NCI-H345 treated with DMSO at 0.1 percent for 48 hours (cell line): ENCODE results near the gene DNER.

Experiments
- DNase-seq: peaks from one replicate; lab custom pipeline; 2025; ENCODE audit not compliant: unreplicated experiment; lab: John Stamatoyannopoulos, UW

DNER gene

DNA sequence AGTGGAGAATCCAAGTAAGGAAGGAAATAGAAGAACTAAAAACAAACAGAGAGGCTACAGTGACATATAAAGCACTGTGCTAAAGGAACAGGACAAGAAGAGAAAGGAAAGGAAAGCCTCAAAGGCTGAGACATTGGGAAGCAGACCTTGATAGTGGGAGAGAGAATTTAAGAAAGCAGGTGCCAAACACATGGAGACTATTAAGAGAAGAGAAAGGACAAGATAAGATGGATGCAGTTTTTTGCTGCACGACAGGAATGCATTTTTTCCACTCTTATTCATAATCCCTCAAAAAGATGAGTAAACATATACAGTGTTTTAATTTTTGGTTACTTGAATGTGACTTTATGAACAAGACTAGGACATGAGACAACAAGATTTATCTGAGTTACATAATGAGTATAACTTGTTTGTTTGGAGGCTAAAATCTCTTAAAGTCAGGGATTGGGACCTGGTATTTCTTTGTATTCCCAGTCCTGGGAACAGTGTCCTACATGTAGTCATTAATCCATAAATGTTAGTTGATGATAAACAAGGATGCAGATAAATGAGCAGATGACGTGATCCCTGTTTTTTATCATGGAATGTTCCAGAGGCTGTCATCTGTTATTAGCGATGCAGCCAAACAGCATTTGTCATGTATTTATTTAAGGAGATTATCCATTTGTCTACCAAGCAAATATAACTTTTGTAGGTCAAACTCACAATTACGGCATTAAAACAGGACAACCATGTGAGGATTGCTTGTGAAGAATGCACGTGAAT is 141.7 kb downstream of the DNER start:
- no peak for DNase-seq

DNA sequence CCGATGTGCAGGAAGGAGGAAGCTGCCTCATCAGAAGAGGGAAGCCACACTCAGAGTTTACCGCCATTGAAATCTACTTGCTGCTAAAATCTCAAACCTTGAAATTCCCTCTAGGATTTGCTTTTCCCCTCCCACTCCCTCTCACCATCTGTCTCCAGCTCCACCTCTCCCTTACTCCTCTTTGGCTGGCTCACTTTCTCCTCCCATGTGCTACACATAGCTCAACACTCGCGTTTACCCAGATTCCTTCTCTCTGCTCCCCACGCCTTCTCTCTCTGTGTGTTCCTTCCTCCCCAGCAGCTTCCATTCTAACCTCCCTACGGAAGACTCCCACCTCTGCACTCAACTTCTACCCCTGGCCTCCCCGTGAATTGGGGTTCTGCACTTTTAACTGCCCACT is 143.1 kb downstream of the DNER start:
- no peak for DNase-seq

DNA sequence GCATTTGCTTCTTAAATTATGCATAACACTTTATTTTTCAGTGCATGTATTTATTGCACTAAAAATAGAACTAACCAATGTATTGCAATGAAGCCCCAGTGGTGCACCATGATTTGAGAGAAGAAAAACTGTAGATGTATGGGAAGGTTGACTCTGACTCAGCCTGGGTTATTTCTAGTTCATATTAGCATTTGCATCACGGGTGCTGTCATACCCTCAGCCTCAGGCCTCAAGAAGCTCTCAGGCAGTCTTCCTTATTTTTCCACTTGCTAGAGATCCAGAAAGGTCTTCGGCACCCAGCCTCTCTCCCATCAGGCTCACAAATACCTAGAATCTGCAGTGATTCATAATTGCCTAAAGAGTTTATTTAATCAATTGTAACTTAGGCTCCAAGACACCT is 148.0 kb downstream of the DNER start:
- DNase-seq = no peak

DNA sequence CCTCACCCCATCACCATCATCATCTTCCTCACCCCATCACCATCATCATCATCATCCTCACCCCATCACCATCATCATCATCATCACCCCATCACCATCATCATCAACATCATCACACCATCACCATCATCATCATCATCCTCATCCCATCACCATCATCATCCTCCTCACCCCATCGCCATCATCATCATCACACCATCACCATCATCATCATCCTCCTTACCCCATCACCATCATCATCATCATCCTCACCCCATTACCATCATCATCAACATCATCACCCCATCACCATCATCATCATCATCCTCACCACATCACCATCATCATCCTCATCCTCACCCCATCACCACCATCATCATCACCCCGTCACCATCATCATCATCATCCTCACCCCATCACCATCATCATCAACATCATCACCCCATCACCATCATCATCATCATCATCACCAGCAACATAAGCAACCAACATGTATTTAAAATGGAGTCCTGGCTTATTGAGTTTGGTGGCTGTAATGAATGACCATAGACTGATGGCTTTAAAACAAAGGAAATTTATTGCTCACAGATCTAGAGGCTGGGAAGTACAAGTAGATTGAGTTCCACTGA is 150.0 kb downstream of the DNER start:
- DNase-seq = no peak

DNA sequence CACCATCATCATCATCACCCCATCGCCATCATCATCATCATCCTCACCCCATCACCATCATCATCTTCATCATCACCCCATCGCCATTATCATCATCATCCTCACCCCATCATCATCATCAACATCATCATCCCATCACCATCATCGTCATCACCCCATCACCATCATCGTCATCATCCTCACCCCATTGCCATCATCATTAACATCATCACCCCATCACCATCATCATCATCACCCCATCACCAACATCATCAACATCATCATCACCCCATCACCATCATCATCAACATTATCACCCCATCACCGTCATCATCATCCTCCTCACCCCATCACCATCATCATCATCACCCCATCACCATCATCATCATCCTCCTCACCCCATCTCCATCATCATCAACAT is 151.0 kb downstream of the DNER start:
- no peak for DNase-seq

DNA sequence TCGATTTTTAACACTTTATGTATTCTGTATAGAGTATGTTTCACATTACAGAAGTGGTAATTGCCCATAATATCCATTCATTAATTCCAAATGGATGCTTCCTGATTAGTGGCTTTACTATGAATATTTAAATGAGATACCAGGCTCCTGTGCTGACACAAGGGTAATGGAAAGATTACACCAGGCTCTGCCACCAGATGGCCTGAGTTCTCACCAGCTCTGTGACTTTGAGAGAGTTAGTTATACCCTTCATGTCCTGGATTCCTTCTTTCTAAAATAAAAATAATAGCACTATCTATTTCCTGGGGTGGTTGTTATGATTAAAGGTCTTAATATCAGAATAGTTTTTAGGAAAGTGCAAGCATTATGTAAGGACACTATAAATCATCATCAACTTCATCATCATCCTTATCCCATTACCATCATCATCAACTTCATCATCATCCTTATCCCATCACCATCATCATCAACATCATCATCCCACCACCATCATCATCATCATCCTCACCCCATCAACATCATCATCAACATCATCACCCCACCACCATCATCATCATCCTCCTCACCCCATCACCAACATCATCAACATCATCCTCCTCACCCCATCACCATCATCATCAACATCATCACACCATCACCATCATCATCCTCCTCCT is 151.8 kb downstream of the DNER start:
- no peak for DNase-seq

DNA sequence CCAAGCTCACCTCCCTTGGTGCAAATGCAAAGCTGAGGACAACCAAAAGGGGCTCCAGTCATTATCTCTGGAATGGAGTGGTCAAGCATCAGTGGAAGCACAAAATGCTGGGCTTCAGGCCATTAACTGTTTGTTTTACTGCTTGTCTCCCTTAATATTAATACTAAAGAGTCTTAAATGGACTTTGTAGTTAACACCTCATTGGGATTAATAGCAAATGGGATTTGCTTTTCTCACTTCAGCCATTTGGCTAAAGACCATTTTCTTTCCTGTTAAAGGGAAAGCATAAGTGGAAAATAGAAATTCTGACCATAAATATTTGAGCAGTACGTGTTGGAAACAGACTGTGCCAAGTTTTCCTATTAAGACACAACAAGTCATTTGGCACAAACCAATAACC is 154.4 kb downstream of the DNER start:
- DNase-seq = no peak

DNA sequence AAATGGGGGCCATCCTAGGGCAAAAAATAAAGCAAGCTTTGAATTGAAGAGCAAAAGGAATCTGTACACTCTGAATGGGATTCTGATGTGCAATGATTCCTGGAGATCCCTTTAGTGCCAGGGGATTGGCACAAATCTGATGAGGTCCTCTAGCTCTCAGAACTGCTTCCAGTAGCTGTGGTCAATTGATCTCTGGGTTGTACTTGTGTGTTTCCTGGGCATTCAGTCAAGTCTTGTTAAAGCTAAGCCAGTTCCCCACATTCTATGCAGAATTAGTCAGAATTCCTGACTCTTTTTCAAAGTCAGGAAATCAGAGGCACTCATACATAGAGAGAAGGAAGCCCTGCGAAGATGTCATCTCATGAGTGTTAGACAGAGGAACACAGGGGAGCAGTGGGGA is 161.3 kb downstream of the DNER start:
- no peak for DNase-seq

DNA sequence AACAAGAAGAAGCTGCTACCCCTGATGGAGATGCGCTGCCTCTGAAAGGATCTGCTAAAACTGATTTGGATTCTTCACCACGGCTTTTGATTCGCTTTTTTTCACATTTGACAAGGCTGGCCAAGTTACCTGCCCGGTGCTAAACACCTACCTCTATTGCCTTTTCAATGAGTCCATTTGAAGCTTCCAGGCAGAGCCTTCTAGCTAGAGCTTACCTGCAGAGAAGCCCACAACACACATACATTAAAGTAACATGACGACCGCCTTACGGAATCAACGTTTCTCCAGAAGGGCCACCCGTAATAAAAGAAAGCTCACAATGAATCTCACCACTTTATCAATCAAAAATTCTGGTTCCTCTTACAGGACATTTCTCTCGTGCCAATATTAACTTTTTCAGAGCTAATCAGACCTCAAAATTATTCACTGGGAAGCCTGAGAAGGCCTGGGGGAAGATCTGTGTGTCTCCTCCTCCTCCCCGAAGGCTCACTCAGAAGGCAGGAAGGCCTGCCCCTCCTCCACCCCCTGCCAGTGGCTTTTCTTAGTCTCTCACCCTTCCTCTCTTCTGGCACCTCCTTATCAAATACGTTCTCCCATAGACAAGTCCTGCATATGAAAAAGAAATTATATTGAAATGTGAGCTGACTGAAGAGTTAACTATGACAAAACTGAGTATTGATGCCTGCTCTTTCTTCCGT is 171.0 kb downstream of the DNER start:
- no peak for DNase-seq

DNA sequence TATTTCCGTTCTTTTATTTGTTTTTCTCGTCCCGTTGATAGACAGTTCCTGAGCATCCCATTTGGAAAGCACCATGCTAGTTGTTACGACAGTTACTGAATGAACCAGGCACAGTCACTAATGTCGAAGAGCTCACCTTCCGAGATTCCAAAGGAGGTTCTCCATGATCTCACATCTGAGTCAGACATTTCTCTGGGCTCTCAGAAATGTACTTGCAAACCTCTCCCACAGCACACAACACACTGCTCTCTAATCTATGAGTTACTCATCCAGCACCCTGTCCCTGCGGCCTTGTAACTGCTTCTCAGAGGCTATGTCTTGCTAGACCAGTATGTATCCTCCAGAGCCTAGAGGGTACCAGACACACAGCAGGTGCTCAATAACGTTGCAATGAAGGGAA is 174.7 kb downstream of the DNER start:
- no peak for DNase-seq

DNA sequence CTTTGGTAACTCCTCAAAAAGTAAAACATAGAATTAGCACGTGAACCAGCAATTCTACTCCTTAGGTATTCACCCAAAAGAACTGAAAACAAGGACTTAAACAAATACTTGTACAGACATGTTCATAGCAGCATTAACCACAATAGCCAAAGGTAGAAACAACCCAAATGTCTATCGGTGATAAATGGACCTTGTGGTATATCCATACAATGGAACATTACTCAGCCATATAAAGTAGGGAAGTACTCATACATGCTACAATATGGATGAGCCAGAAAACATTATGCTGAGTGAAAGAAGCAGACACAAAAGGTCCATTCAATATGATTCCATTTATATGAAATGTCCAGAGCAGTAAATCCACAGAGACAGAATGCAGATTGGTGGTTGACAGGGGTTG is 182.8 kb downstream of the DNER start:
- no peak for DNase-seq

DNA sequence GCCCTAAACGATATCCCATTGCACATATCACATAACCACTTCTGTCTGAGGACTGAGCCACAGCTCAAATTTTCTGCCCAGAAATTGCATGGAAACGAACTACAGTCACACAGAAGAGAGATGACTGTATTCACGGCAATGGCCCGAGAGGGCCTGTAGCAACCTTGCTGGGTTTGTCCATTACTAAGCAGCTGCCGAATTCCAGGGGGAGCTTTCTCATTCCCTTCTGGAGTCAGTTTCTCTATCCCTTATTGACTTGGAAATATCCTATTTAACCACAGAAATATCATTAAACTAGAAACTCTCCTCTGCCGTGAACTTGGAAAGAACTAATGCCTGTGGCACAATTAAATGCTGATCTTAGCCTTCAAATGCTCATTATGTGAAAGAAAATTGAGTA is 183.9 kb downstream of the DNER start:
- DNase-seq = no peak

DNA sequence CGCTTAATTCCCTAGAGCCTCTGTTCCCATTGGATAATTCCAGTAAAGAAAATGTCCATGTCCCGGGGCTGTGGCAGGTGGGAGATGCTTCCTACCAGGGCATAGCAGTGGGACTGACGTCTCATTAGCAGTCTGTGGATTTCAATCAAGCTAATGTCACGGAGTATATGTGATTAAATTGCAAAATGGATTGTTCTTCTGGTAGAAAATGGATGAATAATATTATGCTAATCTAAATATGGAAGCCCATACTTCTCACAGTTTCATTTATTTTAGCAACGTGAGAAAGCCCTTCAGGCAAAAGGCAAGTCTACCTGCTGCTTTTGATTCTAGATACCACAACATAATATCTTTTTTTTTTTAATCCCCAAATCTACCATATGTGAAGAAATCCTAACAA is 185.5 kb downstream of the DNER start:
- no peak for DNase-seq

DNA sequence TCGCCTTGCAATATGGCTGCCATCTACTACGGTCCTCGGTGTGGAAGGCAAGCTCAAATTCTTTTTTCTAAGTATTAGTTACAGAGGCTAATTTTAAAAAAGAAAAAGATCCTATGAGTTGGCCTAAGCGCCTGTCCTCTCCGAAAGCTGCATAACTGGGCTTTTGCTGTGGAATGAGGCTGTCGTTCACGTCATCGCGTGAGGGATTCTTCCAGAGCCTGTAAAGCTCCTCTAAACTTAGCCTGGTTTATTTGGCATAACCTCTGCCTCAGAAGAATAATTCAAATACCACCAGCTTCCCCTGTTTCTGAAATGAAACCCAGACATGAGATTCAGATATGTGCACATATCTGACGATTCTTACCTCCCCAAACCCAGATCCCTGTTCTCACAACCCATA is 187.4 kb downstream of the DNER start:
- no peak for DNase-seq

DNA sequence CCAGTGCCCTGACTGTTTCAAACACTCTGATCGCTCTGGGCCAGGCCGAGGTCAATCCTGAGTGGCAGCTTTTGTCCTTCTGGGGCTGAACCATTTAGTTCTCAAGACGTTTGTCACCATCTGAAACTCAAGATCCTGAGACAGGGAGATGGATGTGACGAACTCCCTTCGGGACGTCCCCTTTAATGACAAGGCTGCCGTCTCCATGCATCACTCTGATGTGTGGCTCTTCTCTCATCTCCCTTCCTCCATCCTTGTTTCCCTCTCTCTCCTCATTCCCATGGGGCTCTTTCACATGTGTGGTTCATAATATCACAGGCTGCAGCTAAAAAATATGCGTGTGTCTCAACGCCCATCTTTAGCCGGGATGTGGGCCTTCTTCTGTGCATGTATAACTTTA is 189.6 kb downstream of the DNER start:
- DNase-seq = no peak

DNA sequence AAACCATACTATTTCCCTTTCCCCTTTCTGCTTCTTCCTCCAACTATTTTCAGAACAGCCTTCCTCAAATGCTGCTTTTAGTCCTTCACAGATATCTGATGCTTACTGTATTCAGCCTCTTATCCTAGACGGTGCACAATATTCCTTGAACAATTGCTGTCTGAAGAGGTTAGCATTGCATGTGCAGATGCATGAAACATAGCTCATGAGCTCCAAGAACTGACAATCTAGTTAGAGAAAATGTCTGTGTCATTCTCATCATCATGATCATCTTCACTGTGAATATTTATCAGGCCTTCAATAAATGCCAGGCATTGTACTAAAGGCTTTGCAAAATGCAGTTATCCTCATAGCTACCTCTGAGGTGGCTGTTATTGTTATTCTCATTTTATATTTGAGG is 190.7 kb downstream of the DNER start:
- DNase-seq = no peak

DNA sequence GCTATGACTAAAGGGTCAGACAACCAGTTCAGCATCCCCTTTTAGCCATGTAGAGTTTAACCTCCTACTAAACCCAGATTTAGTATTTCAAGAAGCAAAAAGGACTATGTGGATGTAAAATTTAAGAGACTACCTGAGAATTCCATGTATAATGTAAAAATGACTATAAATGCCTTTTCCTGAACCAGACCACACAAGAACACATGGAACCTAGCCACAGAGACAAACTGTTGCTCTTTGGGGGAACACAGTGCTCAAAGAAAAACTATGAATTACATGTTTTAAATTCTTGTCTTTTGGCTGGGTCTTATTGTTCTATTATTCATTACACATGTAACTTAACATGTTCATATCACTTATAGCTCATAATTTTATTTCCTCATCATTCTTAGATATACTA is 192.8 kb downstream of the DNER start:
- DNase-seq = no peak

DNA sequence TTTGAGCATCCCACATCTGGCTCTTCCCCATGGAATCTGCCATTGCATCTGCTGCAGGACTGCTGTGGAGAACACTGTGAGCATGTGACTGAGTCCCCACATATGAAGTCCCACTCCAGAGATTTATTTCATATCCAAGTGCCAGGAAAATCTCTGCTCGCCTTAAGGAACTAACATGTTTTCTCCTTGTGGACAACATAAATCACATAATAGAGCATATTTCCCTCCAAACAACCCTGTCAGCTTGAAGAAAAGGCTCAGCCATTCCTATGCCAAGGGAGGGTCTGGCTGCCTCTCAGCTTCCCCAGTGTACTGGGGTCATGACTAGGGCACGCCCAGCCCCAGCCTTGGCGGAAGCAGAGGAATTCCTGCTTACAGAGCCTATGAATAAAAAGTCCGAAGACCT is 193.7 kb downstream of the DNER start:
- no peak for DNase-seq

DNA sequence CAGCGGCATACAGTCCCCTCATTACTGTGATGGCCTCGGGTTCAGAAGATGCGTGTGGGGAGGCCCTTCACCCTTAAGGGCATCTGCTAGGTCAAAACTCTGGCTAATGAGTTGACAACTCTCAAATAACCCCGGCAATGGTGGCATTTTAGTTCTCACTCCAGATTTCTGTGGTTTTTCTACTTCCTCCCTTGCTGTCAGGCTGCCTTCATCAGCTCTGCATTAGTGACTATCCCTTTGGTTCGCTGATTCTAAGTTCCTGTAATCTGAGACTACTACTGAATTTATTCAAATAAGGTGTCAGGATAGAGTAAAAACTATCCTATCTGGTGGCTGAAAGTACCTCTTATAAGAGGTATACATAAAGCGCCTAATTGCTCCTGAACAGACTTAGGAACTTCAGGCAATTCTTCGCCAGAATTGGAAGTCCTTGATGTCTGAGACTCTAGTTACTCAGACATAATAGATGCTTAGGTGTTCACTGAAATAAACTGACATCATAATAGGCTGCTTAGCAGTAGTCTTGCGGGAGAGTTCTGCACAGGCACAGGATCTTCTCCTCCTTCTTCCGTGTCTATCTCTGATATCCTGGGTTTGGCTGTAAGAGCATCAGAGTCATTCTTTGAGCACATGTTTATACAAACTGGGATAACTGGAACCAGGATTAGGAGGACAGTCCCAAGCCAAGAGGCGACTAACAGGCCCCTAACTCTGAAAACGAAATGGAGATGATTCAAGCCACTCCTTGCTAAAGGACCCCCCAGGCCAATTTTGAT is 194.5 kb downstream of the DNER start:
- DNase-seq = no peak

DNA sequence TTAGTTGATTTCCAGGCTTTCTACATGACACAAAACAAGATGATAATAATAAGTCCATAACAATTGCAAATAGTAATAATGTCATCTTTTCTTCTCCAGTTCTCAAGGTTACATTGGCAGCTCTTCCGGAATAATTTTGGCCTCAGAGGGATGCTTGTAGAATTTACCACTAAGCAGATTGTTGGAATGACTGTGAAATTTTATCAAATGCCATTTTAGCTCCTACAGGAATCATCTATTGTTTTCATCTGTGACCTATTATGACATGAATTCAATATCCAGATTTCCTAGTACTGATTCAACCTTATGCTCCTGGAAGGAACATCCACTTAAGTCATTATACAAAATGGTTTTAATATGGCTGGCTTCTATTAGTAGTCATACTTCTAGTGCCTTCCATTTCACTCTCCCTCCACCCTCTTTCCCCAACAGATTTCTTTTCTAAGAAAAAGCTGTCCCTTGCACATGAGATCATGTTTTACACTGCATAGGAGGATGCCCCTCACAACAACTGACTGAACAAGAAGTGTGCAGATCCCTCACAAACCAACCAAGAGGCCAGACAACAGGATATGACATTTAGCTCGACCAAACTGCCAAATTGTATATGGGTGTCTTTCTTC is 200.0 kb downstream of the DNER start:
- DNase-seq = no peak

DNA sequence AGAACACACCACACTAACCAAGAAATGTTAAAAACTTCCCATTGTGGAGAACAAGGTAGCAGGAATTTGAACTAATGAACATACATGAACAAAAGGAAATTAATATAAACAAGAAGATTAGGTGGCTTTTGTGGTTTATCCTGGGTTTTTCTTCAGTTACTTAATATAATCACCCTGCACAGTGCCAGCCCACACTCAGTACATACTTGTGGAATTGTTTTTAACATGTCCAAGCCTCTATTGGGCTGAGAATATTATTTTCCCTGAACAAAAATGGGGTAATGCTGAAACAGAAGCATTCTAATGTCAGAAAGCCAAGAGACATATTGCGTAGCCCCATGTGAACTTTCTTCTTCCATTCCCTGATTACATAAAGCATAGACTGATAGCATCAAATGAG is 202.8 kb downstream of the DNER start:
- no peak for DNase-seq
